ENCODE results near the gene RALGAPA1.

Gene RALGAPA1

DNA sequence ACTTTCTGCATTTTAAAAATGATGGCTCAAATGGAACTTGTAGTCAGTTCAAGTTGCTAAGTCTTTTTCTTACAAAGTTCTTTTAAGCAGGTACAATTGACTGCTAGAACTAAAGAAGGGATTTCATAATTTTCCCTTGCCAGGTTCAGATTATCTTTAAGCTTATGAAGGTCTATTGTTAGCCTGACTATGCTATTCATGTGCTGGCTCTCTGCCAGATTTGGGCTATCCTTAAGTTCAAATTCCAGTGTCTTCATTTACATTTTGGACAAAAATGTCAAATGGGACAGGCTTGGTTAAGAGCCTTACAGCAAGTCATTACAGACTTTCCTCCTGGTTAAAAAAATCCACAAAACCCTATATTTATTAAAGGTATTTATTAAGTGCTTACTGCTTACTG lies 232.8 kb downstream of the RALGAPA1 start:
- no peak for TF ChIP-seq SPI1 (IDR thresholded peaks at IDR 0.05; ENCODE audit: borderline replicate concordance, low read depth)
- no peak for TF ChIP-seq GABPA (IDR thresholded peaks at IDR 0.05; ENCODE audit: low read depth)
- no peak for TF ChIP-seq POLR2AphosphoS5 (IDR thresholded peaks at IDR 0.05; ENCODE audit: low read depth)
- TF ChIP-seq, protein P1, sequence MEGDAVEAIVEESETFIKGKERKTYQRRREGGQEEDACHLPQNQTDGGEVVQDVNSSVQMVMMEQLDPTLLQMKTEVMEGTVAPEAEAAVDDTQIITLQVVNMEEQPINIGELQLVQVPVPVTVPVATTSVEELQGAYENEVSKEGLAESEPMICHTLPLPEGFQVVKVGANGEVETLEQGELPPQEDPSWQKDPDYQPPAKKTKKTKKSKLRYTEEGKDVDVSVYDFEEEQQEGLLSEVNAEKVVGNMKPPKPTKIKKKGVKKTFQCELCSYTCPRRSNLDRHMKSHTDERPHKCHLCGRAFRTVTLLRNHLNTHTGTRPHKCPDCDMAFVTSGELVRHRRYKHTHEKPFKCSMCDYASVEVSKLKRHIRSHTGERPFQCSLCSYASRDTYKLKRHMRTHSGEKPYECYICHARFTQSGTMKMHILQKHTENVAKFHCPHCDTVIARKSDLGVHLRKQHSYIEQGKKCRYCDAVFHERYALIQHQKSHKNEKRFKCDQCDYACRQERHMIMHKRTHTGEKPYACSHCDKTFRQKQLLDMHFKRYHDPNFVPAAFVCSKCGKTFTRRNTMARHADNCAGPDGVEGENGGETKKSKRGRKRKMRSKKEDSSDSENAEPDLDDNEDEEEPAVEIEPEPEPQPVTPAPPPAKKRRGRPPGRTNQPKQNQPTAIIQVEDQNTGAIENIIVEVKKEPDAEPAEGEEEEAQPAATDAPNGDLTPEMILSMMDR (IDR thresholded peaks at IDR 0.05; ENCODE audit: insufficient read depth, low read length): no peak
- TF ChIP-seq, protein P2, sequence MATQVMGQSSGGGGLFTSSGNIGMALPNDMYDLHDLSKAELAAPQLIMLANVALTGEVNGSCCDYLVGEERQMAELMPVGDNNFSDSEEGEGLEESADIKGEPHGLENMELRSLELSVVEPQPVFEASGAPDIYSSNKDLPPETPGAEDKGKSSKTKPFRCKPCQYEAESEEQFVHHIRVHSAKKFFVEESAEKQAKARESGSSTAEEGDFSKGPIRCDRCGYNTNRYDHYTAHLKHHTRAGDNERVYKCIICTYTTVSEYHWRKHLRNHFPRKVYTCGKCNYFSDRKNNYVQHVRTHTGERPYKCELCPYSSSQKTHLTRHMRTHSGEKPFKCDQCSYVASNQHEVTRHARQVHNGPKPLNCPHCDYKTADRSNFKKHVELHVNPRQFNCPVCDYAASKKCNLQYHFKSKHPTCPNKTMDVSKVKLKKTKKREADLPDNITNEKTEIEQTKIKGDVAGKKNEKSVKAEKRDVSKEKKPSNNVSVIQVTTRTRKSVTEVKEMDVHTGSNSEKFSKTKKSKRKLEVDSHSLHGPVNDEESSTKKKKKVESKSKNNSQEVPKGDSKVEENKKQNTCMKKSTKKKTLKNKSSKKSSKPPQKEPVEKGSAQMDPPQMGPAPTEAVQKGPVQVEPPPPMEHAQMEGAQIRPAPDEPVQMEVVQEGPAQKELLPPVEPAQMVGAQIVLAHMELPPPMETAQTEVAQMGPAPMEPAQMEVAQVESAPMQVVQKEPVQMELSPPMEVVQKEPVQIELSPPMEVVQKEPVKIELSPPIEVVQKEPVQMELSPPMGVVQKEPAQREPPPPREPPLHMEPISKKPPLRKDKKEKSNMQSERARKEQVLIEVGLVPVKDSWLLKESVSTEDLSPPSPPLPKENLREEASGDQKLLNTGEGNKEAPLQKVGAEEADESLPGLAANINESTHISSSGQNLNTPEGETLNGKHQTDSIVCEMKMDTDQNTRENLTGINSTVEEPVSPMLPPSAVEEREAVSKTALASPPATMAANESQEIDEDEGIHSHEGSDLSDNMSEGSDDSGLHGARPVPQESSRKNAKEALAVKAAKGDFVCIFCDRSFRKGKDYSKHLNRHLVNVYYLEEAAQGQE (IDR thresholded peaks at IDR 0.05; ENCODE audit: insufficient replicate concordance, low read depth): no peak
- Histone ChIP-seq H3K4me3 (replicated peaks; ENCODE audit: insufficient read depth, low read length) (no peak overlapping the region), H3K27me3 (ENCODE audit: insufficient read depth, poor library complexity, severe bottlenecking) (no peaks in the 10 kb centered on the region), H3K27ac (replicated peaks) (no peak overlapping the region)
- DNase-seq (ENCODE audit: low read depth in 1 of 2, low spot score in 1 of 2): no peak

DNA sequence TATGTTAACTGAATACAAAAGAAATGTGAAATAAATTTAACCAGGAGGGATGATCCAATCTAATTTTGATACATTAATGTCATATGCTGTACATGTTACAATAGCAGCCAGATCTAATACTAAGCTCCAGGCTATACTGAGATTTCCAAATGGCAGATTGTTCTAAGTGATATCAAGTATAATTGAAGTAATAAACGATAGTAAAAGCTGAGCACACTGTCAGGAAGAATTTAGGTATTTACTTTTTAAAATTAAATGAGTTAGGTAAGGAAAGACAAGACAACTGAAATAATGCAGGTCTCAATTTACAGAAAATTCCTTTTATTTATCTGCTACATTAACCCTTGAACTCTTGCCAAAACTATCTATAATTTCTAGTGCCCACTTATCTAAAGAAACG lies 235.2 kb downstream of the RALGAPA1 start:
- no peak overlapping the region for H3K27ac ChIP-seq (replicated peaks)
- H3K27me3 ChIP-seq (ENCODE audit: insufficient read depth, poor library complexity, severe bottlenecking): no peaks in the 10 kb centered on the region
- no peak for DNase-seq (ENCODE audit: low read depth in 1 of 2, low spot score in 1 of 2)
- no peak overlapping the region for H3K4me3 ChIP-seq (replicated peaks; ENCODE audit: insufficient read depth, low read length)
- TF ChIP-seq POLR2AphosphoS5 (IDR thresholded peaks at IDR 0.05; ENCODE audit: low read depth) (no peak), GABPA (IDR thresholded peaks at IDR 0.05; ENCODE audit: low read depth) (no peak), SPI1 (IDR thresholded peaks at IDR 0.05; ENCODE audit: borderline replicate concordance, low read depth) (no peak)
- TF ChIP-seq, protein P1 (IDR thresholded peaks at IDR 0.05; ENCODE audit: insufficient read depth, low read length): no peak
- TF ChIP-seq, protein P2 (IDR thresholded peaks at IDR 0.05; ENCODE audit: insufficient replicate concordance, low read depth): no peak

DNA sequence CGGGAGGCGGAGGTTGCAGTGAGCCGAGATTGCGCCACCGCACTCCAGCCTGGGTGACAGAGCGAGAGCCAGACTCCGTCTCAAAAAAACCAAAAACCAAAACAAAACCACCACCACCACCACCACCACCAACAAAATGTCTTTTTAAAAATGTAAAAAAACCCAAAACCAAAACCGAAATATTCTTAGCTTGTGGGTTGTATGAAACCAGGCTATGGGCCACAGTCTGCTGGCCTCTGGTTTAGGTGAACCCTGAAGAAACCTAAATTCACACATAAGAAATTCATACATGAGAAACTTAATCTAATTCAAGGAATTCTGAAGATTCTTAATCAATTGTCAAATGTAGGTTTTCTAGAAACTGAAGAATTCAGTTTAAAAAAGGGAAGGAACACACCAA lies 237.5 kb downstream of the RALGAPA1 start:
- no peak overlapping the region for H3K4me3 ChIP-seq (replicated peaks; ENCODE audit: insufficient read depth, low read length)
- no peak for DNase-seq (ENCODE audit: low read depth in 1 of 2, low spot score in 1 of 2)
- H3K27me3 ChIP-seq (ENCODE audit: insufficient read depth, poor library complexity, severe bottlenecking): no peaks in the 10 kb centered on the region
- H3K27ac ChIP-seq (replicated peaks): no peak overlapping the region
- TF ChIP-seq SPI1 (IDR thresholded peaks at IDR 0.05; ENCODE audit: borderline replicate concordance, low read depth) (no peak), POLR2AphosphoS5 (IDR thresholded peaks at IDR 0.05; ENCODE audit: low read depth) (no peak), GABPA (IDR thresholded peaks at IDR 0.05; ENCODE audit: low read depth) (no peak)
- TF ChIP-seq, protein P2 (IDR thresholded peaks at IDR 0.05; ENCODE audit: insufficient replicate concordance, low read depth): no peak
- TF ChIP-seq, protein P1 (IDR thresholded peaks at IDR 0.05; ENCODE audit: insufficient read depth, low read length): no peak
